Endothelial cell of umbilical vein (primary cell): Measurements from ENCODE around the gene CPVL.
A peak's percentile ranks its signal among the peaks of the same experiment; 100 is the strongest.

Source experiments
- EZH2 ChIP-seq: IDR thresholded peaks from 2 replicates; pipeline ENCODE4 v1.6.1; 2012; ENCODE audit warnings: borderline replicate concordance, low read depth, mild to moderate bottlenecking, moderate library complexity, low read length, inconsistent platforms; ENCODE audit not compliant: severe bottlenecking
- FOS ChIP-seq: IDR thresholded peaks from 2 replicates; pipeline ENCODE4 v1.6.1; 2011; ENCODE audit warnings: mild to moderate bottlenecking, low read length, moderate library complexity, borderline replicate concordance; ENCODE audit not compliant: insufficient read depth
- MAX ChIP-seq: IDR thresholded peaks from 2 replicates; pipeline ENCODE4 v1.6.1; 2011; ENCODE audit not compliant: insufficient read depth, insufficient read length
- POLR2A ChIP-seq: IDR thresholded peaks from 2 replicates; pipeline ENCODE4 v1.6.1; 2012; ENCODE audit warnings: low read depth, mild to moderate bottlenecking, control low read depth, low read length
- POLR2AphosphoS5 ChIP-seq: IDR thresholded peaks from 2 replicates; pipeline ENCODE4 v1.6.1; 2012; ENCODE audit warnings: low read depth, mild to moderate bottlenecking, control low read depth, low read length, moderate library complexity; ENCODE audit not compliant: insufficient read depth
- TF ChIP-seq, protein P1 (sequence below), 2 donors: IDR thresholded peaks; 1 replicate in 1 of 2; 2 replicates in 1 of 2; pipeline ENCODE4 v1.5.1; 2011; ENCODE audit warnings: low read length in 2 of 2, mild to moderate bottlenecking in 2 of 2, moderate library complexity in 2 of 2, control low read depth in 1 of 2, inconsistent platforms in 1 of 2, low read depth in 1 of 2; ENCODE audit not compliant: insufficient read depth in 1 of 2; ENCODE audit errors: extremely low read depth in 1 of 2

- no peak for TF ChIP-seq POLR2AphosphoS5
- TF ChIP-seq FOS = peak; percentile 42
- TF ChIP-seq, protein P1, sequence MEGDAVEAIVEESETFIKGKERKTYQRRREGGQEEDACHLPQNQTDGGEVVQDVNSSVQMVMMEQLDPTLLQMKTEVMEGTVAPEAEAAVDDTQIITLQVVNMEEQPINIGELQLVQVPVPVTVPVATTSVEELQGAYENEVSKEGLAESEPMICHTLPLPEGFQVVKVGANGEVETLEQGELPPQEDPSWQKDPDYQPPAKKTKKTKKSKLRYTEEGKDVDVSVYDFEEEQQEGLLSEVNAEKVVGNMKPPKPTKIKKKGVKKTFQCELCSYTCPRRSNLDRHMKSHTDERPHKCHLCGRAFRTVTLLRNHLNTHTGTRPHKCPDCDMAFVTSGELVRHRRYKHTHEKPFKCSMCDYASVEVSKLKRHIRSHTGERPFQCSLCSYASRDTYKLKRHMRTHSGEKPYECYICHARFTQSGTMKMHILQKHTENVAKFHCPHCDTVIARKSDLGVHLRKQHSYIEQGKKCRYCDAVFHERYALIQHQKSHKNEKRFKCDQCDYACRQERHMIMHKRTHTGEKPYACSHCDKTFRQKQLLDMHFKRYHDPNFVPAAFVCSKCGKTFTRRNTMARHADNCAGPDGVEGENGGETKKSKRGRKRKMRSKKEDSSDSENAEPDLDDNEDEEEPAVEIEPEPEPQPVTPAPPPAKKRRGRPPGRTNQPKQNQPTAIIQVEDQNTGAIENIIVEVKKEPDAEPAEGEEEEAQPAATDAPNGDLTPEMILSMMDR (IDR thresholded peaks at IDR 0.05; ENCODE audit: extremely low read depth in 1 of 2, insufficient read depth in 1 of 2, low read depth in 1 of 2, low read length in 2 of 2) = no peak
- no peak for TF ChIP-seq EZH2
- no peak for TF ChIP-seq MAX
- no peak for TF ChIP-seq POLR2A
These were observed 161.7 kb downstream of the CPVL start for GRCh38 chr7:28984631-28985030.
